HL-60 (cell line): ENCODE results near the gene ARMH4.

Source experiments
- DNase-seq, 2 experiments: peaks; one replicate each; pipeline ENCODE4 v3.0.0-alpha.2; 2010 to 2020; ENCODE audit warnings: low read depth in 1 of 2, low spot score in 1 of 2
- H3K27ac ChIP-seq: fragments of 250-450 bp; sonication (Bioruptor Pico); replicated peaks from 2 replicates; pipeline ENCODE4 v1.5.1; 2020; ENCODE audit warnings: mild to moderate bottlenecking, moderate library complexity
- H3K27me3 ChIP-seq: fragments of 250-450 bp; sonication (Bioruptor Pico); 2 replicates; pipeline ENCODE4 v1.5.1; 2021; ENCODE audit warnings: mild to moderate bottlenecking, moderate library complexity; ENCODE audit not compliant: insufficient read depth, poor library complexity, severe bottlenecking
- H3K4me3 ChIP-seq: replicated peaks from 2 replicates; pipeline ENCODE4 v1.5.1; 2011; ENCODE audit warnings: mild to moderate bottlenecking, control low read depth, low read length; ENCODE audit not compliant: insufficient read depth
- CTCF ChIP-seq: IDR thresholded peaks from one replicate; pipeline ENCODE4 v1.5.1; 2011; ENCODE audit warnings: low read length, control low read depth, inconsistent platforms; ENCODE audit not compliant: insufficient read depth
- GABPA ChIP-seq: IDR thresholded peaks from 2 replicates; pipeline ENCODE4 v1.6.1; 2012; ENCODE audit warnings: low read depth
- POLR2AphosphoS5 ChIP-seq: IDR thresholded peaks from 2 replicates; pipeline ENCODE4 v1.6.1; 2012; ENCODE audit warnings: low read depth
- REST ChIP-seq: IDR thresholded peaks from 2 replicates; pipeline ENCODE4 v1.6.1; 2012; ENCODE audit warnings: low read depth; ENCODE audit not compliant: insufficient replicate concordance
- SPI1 ChIP-seq: IDR thresholded peaks from 2 replicates; pipeline ENCODE4 v1.6.1; 2012; ENCODE audit warnings: low read depth, mild to moderate bottlenecking, borderline replicate concordance

The ARMH4 gene

GRCh38 chr14:58166005-58166983 is 14.3 kb upstream of the ARMH4 start:
- TF ChIP-seq CTCF, result peak; percentile 93
- TF ChIP-seq REST, result no peak
- TF ChIP-seq SPI1, result no peak
- TF ChIP-seq GABPA, result no peak
- TF ChIP-seq POLR2AphosphoS5, result no peak
- Histone ChIP-seq H3K27me3 (no peaks in the 10 kb centered on the region), H3K27ac (no peak overlapping the region), H3K4me3 (no peak overlapping the region)
- DNase-seq, result peak; percentile 32 to 72

- no peak for DNase-seq
- H3K27ac ChIP-seq, result no peak overlapping the region
- TF ChIP-seq SPI1 (no peak), POLR2AphosphoS5 (no peak), REST (no peak), CTCF (no peak), GABPA (no peak)
- no peak overlapping the region for H3K4me3 ChIP-seq
- H3K27me3 ChIP-seq, result no peaks in the 10 kb centered on the region
These were observed 8.5 kb upstream of the ARMH4 start for GRCh38 chr14:58160561-58160960.

- Histone ChIP-seq H3K27ac (no peak overlapping the region), H3K27me3 (peaks cover 26% of the 10 kb centered on the region), H3K4me3 (peak overlapping the region; percentile 54)
- no peak for DNase-seq
- no peak for TF ChIP-seq CTCF
- TF ChIP-seq SPI1, result no peak
- TF ChIP-seq GABPA, result no peak
- TF ChIP-seq REST, result no peak
- no peak for TF ChIP-seq POLR2AphosphoS5
These were observed 640 bp downstream of the ARMH4 start for GRCh38 chr14:58151133-58152013.
